Activated naive CD4-positive, alpha-beta T cell treated with anti-CD3 and anti-CD28 coated beads for 36 hours (primary cell): ENCODE data around the gene TRMT44. TPM values are rescaled to one million over a fixed set of nuclear protein-coding genes. Genes with fewer than 3 reads are reported as not detected.

Experiments
- CTCF ChIA-PET: fragments of 350-600 bp; sonication (Branson Sonifier 250); formaldehyde crosslinking; loops from one replicate; lab custom pipeline; 2021; ENCODE audit warnings: antibody characterized with exemption; lab: Charles Lee
- DNase-seq: peaks from one replicate; pipeline ENCODE4 v3.0.0-alpha.2; 2020
- H3K27ac Mint-ChIP-seq: one replicate; pipeline ENCODE4 v1.8.0; 2021; ENCODE audit warnings: mild to moderate bottlenecking, mixed read lengths
- H3K27me3 Mint-ChIP-seq: one replicate; pipeline ENCODE4 v1.8.0; 2021; ENCODE audit warnings: low read depth, mixed read lengths
- H3K36me3 Mint-ChIP-seq: one replicate; pipeline ENCODE4 v1.8.0; 2021; ENCODE audit warnings: low read depth, mixed read lengths
- H3K4me1 Mint-ChIP-seq: one replicate; pipeline ENCODE4 v1.8.0; 2021; ENCODE audit warnings: low read depth, mixed read lengths
- H3K4me3 Mint-ChIP-seq: one replicate; pipeline ENCODE4 v1.8.0; 2021; ENCODE audit warnings: mild to moderate bottlenecking, moderate library complexity, mixed read lengths
- H3K9me3 Mint-ChIP-seq: one replicate; pipeline ENCODE4 v1.8.0; 2021; ENCODE audit warnings: mixed read lengths
- intact Hi-C: fragments of 100-400 bp; cut with micrococcal nuclease; formaldehyde crosslinking; loops from one replicate; pipeline ENCODE4 v1.15.1; 2023
- total RNA-seq, 2 experiments: library from RNA; stranded (reverse); gene quantifications; one replicate each; pipeline ENCODE4 v1.2.3, GENCODE V29; 2021

TRMT44 gene
- total RNA-seq, 2 experiments from 2014 or later, result 13.1 to 14.5 TPM

GRCh38 chr4:8441499-8442091 lies 1.0 kb downstream of the TRMT44 start:
- Mint-ChIP-seq H3K4me1 (peaks cover 61% of the 10 kb centered on the region), H3K36me3 (peaks cover 8% of the 10 kb centered on the region), H3K4me3 (peak overlapping the region; percentile 98), H3K9me3 (no peaks in the 10 kb centered on the region), H3K27me3 (no peaks in the 10 kb centered on the region), H3K27ac (peak overlapping the region; percentile 1)
- intact Hi-C loops, result loop anchor here (2.0 kb wide), 1 partner anchor 711 kb away; no protein-coding TSS in a partner anchor
- no peak for DNase-seq
- CTCF ChIA-PET, result interaction anchor here (1.6 kb wide), 1 partner anchor 199 kb away, joined by 6 read pairs; no protein-coding TSS in a partner anchor

GRCh38 chr4:8442596-8443358 lies 2.2 kb downstream of the TRMT44 start:
- Mint-ChIP-seq H3K4me1 (peaks cover 54% of the 10 kb centered on the region), H3K27me3 (no peaks in the 10 kb centered on the region), H3K9me3 (no peaks in the 10 kb centered on the region), H3K27ac (no peak overlapping the region), H3K36me3 (peaks cover 8% of the 10 kb centered on the region), H3K4me3 (peak overlapping the region; percentile 55)
- CTCF ChIA-PET, result no interaction called here
- intact Hi-C loops, result no loop called here
- DNase-seq, result no peak

DNA sequence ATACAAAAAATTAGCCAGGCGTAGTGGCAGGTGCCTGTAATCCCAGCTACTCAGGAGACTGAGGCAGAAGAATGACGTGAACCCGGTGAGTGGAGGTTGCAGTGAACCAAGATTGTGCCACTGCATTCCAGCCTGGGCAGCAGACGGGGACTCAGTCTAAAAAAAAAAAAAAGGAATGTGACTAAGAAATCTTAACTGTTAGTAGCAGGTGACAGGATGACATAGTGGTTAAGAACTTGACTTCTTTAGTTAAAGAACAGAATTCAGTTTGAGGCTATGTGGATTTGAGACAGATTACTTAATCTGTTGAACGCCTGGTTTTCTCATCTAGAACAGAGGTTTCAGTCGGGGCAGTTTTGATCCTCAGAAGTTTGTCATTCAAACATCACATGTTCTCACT lies 3.2 kb downstream of the TRMT44 start:
- intact Hi-C loops, result no loop called here
- Mint-ChIP-seq H3K27me3 (no peaks in the 10 kb centered on the region), H3K4me1 (peaks cover 47% of the 10 kb centered on the region), H3K27ac (no peak overlapping the region), H3K9me3 (no peaks in the 10 kb centered on the region), H3K36me3 (peaks cover 8% of the 10 kb centered on the region), H3K4me3 (no peak overlapping the region)
- no peak for DNase-seq
- CTCF ChIA-PET, result no interaction called here

DNA sequence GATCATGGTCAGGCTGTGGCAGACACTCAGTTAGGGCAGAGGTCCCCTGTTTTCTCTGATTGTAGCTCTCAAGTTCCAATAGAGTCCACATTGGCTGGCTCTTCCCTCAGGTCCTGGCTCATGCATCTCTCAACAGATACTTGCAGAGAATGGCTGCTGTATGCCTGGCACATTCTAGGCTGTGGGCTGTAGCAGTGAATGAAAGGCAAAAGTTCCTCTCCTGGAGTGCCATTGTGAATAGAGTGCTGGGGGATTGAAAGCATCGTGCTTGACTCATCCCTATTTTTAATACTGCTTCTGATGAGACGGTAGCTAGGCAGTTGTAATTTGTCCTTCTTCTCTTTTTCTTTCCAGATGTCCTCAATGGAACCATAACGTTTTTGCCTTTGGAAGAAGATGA lies 5.5 kb downstream of the TRMT44 start:
- Mint-ChIP-seq H3K4me3 (no peak overlapping the region), H3K9me3 (no peaks in the 10 kb centered on the region), H3K27me3 (no peaks in the 10 kb centered on the region), H3K4me1 (peaks cover 36% of the 10 kb centered on the region), H3K27ac (no peak overlapping the region), H3K36me3 (peaks cover 9% of the 10 kb centered on the region)
- CTCF ChIA-PET, result no interaction called here
- DNase-seq, result no peak
- intact Hi-C loops, result no loop called here

GRCh38 chr4:8451440-8452182 lies 11.0 kb downstream of the TRMT44 start:
- Mint-ChIP-seq H3K27me3 (no peaks in the 10 kb centered on the region), H3K9me3 (no peaks in the 10 kb centered on the region), H3K4me1 (no peaks in the 10 kb centered on the region), H3K4me3 (no peak overlapping the region), H3K27ac (no peak overlapping the region), H3K36me3 (peaks cover 23% of the 10 kb centered on the region)
- CTCF ChIA-PET, result interaction anchor here (1.1 kb wide), 1 partner anchor 17 kb away, joined by 6 read pairs; no protein-coding TSS in a partner anchor
- intact Hi-C loops, result no loop called here
- no peak for DNase-seq

GRCh38 chr4:8453957-8454356 lies 13.4 kb downstream of the TRMT44 start:
- CTCF ChIA-PET, result interaction anchor here (0.7 kb wide), 1 partner anchor 45 kb away, joined by 3 read pairs; no protein-coding TSS in a partner anchor
- no peak overlapping the region for H3K4me3 Mint-ChIP-seq

GRCh38 chr4:8457646-8458252 lies 17.2 kb downstream of the TRMT44 start:
- Mint-ChIP-seq H3K9me3 (no peaks in the 10 kb centered on the region), H3K4me3 (no peak overlapping the region), H3K4me1 (no peaks in the 10 kb centered on the region), H3K27me3 (no peaks in the 10 kb centered on the region), H3K36me3 (peaks cover 26% of the 10 kb centered on the region), H3K27ac (no peak overlapping the region)
- intact Hi-C loops, result no loop called here
- CTCF ChIA-PET, result no interaction called here
- no peak for DNase-seq

More at GRCh38 chr4:8453957-8454356, 13.4 kb downstream of the TRMT44 start:
- no peaks in the 10 kb centered on the region for H3K27me3 Mint-ChIP-seq
- no peaks in the 10 kb centered on the region for H3K4me1 Mint-ChIP-seq
- intact Hi-C loops, result no loop called here
- peaks cover 31% of the 10 kb centered on the region for H3K36me3 Mint-ChIP-seq
- no peaks in the 10 kb centered on the region for H3K9me3 Mint-ChIP-seq
- no peak overlapping the region for H3K27ac Mint-ChIP-seq
- DNase-seq, result no peak

DNA sequence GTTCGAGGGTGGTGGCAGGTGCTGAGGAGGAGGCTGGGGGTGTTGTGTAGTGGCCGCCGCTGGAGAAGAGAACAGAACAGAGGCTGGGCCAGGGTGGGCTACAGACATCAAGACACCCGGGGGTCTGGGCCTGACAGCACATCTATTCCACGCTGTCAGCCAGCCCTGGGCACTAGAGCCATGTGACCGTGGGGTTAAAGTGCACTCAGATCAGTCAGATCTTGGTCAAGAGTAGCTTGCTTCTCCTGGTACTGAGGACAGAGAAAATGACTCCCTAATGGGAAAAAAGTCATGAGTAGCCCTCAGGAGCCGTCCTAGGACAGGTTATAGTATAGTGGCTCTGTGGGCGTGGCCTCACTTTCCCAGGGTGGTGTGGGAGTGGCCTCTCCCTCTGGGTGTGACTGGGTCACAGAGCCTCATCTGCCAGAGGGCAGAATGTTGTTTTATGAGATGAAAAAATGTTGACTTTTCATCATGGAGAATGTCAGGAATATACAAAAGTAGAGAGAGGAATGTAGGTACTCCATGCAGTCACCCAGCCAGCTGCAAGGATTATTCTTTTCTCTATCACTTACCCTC lies 19.4 kb downstream of the TRMT44 start:
- H3K27ac Mint-ChIP-seq, result no peak overlapping the region
- H3K4me1 Mint-ChIP-seq, result no peaks in the 10 kb centered on the region
- DNase-seq, result no peak
- peaks cover 20% of the 10 kb centered on the region for H3K36me3 Mint-ChIP-seq
- CTCF ChIA-PET, result interaction anchor here (1.0 kb wide), 1 partner anchor 8 kb away, joined by 3 read pairs; no protein-coding TSS in a partner anchor
- no peaks in the 10 kb centered on the region for H3K9me3 Mint-ChIP-seq
- intact Hi-C loops, result no loop called here
- no peak overlapping the region for H3K4me3 Mint-ChIP-seq
- H3K27me3 Mint-ChIP-seq, result no peaks in the 10 kb centered on the region

GRCh38 chr4:8461086-8461485 lies 20.5 kb downstream of the TRMT44 start:
- no peak for DNase-seq
- CTCF ChIA-PET, result interaction anchor here (1.0 kb wide), 1 partner anchor 7 kb away, joined by 3 read pairs; no protein-coding TSS in a partner anchor
- H3K4me1 Mint-ChIP-seq, result no peaks in the 10 kb centered on the region
- intact Hi-C loops, result no loop called here
- no peak overlapping the region for H3K27ac Mint-ChIP-seq
- H3K36me3 Mint-ChIP-seq, result peaks cover 25% of the 10 kb centered on the region
- H3K27me3 Mint-ChIP-seq, result no peaks in the 10 kb centered on the region
- no peak overlapping the region for H3K4me3 Mint-ChIP-seq
- H3K9me3 Mint-ChIP-seq, result no peaks in the 10 kb centered on the region

DNA sequence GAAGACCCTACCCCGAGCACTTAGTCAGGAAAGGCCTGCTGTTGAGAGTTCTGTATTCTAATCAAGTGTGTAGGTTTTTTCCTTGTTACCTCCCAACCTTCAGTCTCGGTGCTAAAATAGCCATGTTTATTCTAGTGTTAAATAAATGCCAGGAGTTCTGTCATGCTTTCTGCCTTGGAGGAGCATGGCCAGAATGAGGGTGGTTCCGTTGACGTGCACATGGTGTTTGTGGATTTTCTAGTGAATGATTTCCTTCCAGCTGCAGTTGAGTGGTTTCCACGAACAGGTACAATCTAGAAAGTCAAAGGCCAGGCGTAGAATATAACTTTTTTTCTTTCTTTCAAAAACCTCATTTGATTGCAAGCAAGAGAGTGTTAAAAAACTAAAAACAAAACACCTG lies 21.0 kb downstream of the TRMT44 start:
- intact Hi-C loops, result no loop called here
- no peak overlapping the region for H3K4me3 Mint-ChIP-seq
- no peaks in the 10 kb centered on the region for H3K9me3 Mint-ChIP-seq

GRCh38 chr4:8463811-8464210 lies 23.2 kb downstream of the TRMT44 start:
- CTCF ChIA-PET, result no interaction called here
- Mint-ChIP-seq H3K4me1 (no peaks in the 10 kb centered on the region), H3K36me3 (peaks cover 18% of the 10 kb centered on the region), H3K27me3 (no peaks in the 10 kb centered on the region), H3K4me3 (no peak overlapping the region), H3K27ac (no peak overlapping the region), H3K9me3 (no peaks in the 10 kb centered on the region)
- intact Hi-C loops, result no loop called here
- DNase-seq, result no peak

More for the DNA sequence above, 21.0 kb downstream of the TRMT44 start:
- Mint-ChIP-seq H3K4me1 (no peaks in the 10 kb centered on the region), H3K27me3 (no peaks in the 10 kb centered on the region), H3K36me3 (peaks cover 23% of the 10 kb centered on the region), H3K27ac (no peak overlapping the region)
- CTCF ChIA-PET, result interaction anchor here (0.6 kb wide), 1 partner anchor 225 kb away, joined by 4 read pairs; no protein-coding TSS in a partner anchor
- no peak for DNase-seq
